HepG2 (cell line): ENCODE measurements around the gene HSPA1B. TPM values are rescaled to one million over a fixed set of nuclear protein-coding genes. Genes with fewer than 3 reads are reported as not detected.

Experiments
- CSRNP1 ChIP-seq: sonication (generic); formaldehyde crosslinking; IDR thresholded peaks from 2 replicates; pipeline ENCODE4 v1.8.1; 2023; ENCODE audit warnings: mild to moderate bottlenecking, missing genetic modification reagents
- FOXP4 ChIP-seq: sonication (generic); formaldehyde crosslinking; IDR thresholded peaks from 2 replicates; pipeline ENCODE4 v1.4.0; 2020; ENCODE audit warnings: missing genetic modification reagents
- HNRNPL ChIP-seq: fragments of 200-400 bp; formaldehyde crosslinking; IDR thresholded peaks from 2 replicates; pipeline ENCODE4 v1.6.1; 2017; ENCODE audit warnings: mild to moderate bottlenecking, low read depth, low read length
- HOXA9 ChIP-seq: sonication (generic); formaldehyde crosslinking; IDR thresholded peaks from 2 replicates; pipeline ENCODE4 v1.8.1; 2022; ENCODE audit warnings: missing genetic modification reagents, mild to moderate bottlenecking, moderate library complexity, borderline replicate concordance
- KAT2B ChIP-seq: fragments of 150-350 bp; IDR thresholded peaks from 2 replicates; pipeline ENCODE4 v1.6.1; 2014; ENCODE audit warnings: low read depth, low read length, borderline replicate concordance
- RFXAP ChIP-seq: sonication (generic); formaldehyde crosslinking; IDR thresholded peaks from 2 replicates; pipeline ENCODE4 v1.4.0; 2020; ENCODE audit warnings: missing genetic modification reagents, borderline replicate concordance
- SOX5 ChIP-seq: IDR thresholded peaks from 2 replicates; pipeline ENCODE4 v1.6.1; 2016; ENCODE audit warnings: borderline replicate concordance
- TBL1XR1 ChIP-seq: fragments of 150-350 bp; IDR thresholded peaks from 2 replicates; pipeline ENCODE4 v1.6.1; 2014; ENCODE audit warnings: borderline replicate concordance, low read length; ENCODE audit not compliant: partially characterized antibody
- TFDP2 ChIP-seq: sonication (generic); formaldehyde crosslinking; IDR thresholded peaks from 2 replicates; pipeline ENCODE4 v1.4.0; 2020; ENCODE audit warnings: missing genetic modification reagents
- TGIF2 ChIP-seq: IDR thresholded peaks from 2 replicates; pipeline ENCODE4 v1.6.1; 2016; ENCODE audit warnings: control low read depth, missing compliant biosample characterization
- ZBED4 ChIP-seq: sonication (generic); formaldehyde crosslinking; IDR thresholded peaks from 2 replicates; pipeline ENCODE4 v1.4.0; 2020; ENCODE audit warnings: missing genetic modification reagents, borderline replicate concordance
- ZBTB34 ChIP-seq: sonication (generic); formaldehyde crosslinking; IDR thresholded peaks from 2 replicates; pipeline ENCODE4 v1.8.0; 2022; ENCODE audit warnings: mild to moderate bottlenecking, missing genetic modification reagents
- ZMAT3 ChIP-seq: sonication (generic); formaldehyde crosslinking; conservative IDR thresholded peaks from 2 replicates; pipeline ENCODE4 v1.7.0; 2021; ENCODE audit warnings: missing genetic modification reagents
- ZNF382 ChIP-seq: sonication (generic); formaldehyde crosslinking; IDR thresholded peaks from 2 replicates; pipeline ENCODE4 v1.5.0; 2020; ENCODE audit warnings: missing genetic modification reagents, mild to moderate bottlenecking, borderline replicate concordance
- ZNF414 ChIP-seq: sonication (generic); formaldehyde crosslinking; IDR thresholded peaks from 2 replicates; pipeline ENCODE4 v1.5.0; 2020; ENCODE audit warnings: missing genetic modification reagents
- ZNF720 ChIP-seq: sonication (generic); formaldehyde crosslinking; IDR thresholded peaks from 2 replicates; pipeline ENCODE4 v1.4.0; 2020; ENCODE audit warnings: missing genetic modification reagents
- polyA plus RNA-seq, 8 experiments: library from polyadenylated mRNA; depleted of rRNA in 3 of 8; stranded (reverse) in 7 of 8; unstranded in 1 of 8; fragments of >200 nt; fragmentation: Illumina TruSeq in 4 of 8; extraction: Trizol in 4 of 8; gene quantifications; 2 replicates each; pipeline versions ENCODE4 v1.2.1 to v1.2.3, GENCODE V29; 2011 to 2016; ENCODE audit warnings: low read depth in 4 of 8, missing spikeins in 1 of 8, mixed read lengths in 1 of 8; ENCODE audit not compliant: insufficient read depth in 1 of 8
- total RNA-seq, 5 experiments: library from RNA; depleted of rRNA; stranded (reverse); fragments of >200 nt; fragmentation: Illumina TruSeq; extraction: Trizol; gene quantifications; 2 replicates each; pipeline ENCODE4 v1.2.3, GENCODE V29; 2016; ENCODE audit warnings: low read depth in 1 of 5

The HSPA1B gene
- total and polyA plus RNA-seq, 2 of the 13 experiments (the other 11 are each of a cell fraction or from before 2014, with no cell fraction given), result 26.0 to 186 TPM

- no peak for TF ChIP-seq ZNF382
- TF ChIP-seq RFXAP, result peak; percentile 88
- peak; percentile 83; the same call in 1 of the 2 replicates for TF ChIP-seq HNRNPL
- TF ChIP-seq ZBED4 (CRISPR knock-in tag), result 0 out of 2 replicates have a peak, but pooled peaks have one; percentile 52
- TF ChIP-seq TBL1XR1, result peak; percentile 41
- peak; percentile 46; the same call in 1 of the 2 replicates for TF ChIP-seq HOXA9 (CRISPR knock-in tag)
- peak; percentile 98 for TF ChIP-seq TFDP2 (CRISPR knock-in tag)
- peak; percentile 37; the same call in 1 of the 2 replicates for TF ChIP-seq FOXP4 (CRISPR knock-in tag)
- TF ChIP-seq TGIF2 (CRISPR knock-in tag), result peak; percentile 74
- peak; percentile 31; the same call in 1 of the 2 replicates for TF ChIP-seq SOX5 (CRISPR knock-in tag)
- TF ChIP-seq ZNF720 (CRISPR knock-in tag), result no peak
- no peak for TF ChIP-seq KAT2B
- no peak for TF ChIP-seq ZBTB34 (CRISPR knock-in tag)
- peak; percentile 70 for TF ChIP-seq CSRNP1 (CRISPR knock-in tag)
- TF ChIP-seq ZNF414 (CRISPR knock-in tag), result peak; percentile 40; the same call in 1 of the 2 replicates
- TF ChIP-seq ZMAT3 (CRISPR knock-in tag), result 0 out of 2 replicates have a peak, but pooled peaks have one; percentile 61
Measured at GRCh38 chr6:31834367-31835250, 7.1 kb downstream of the HSPA1B start (continued).
